ENCODE results near the gene AKAP4. TPM values are rescaled to one million over a fixed set of nuclear protein-coding genes. Genes with fewer than 3 reads are reported as not detected.

Gene AKAP4
- total RNA-seq, 1 donor from 2014 or later, result not detected

GRCh38 chrX:50168241-50168687 lies 32.5 kb downstream of the AKAP4 start:
- Histone ChIP-seq H3K36me3 (ENCODE audit: control insufficient read depth, insufficient read depth, low read length) (no peaks in the 10 kb centered on the region), H3K4me3 (ENCODE audit: low read depth, low read length) (no peak overlapping the region), H3K27me3 (ENCODE audit: control insufficient read depth, insufficient read depth, low read length) (no peaks in the 10 kb centered on the region)
- no peak for TF ChIP-seq CTCF (IDR thresholded peaks at IDR 0.05; ENCODE audit: insufficient read depth, low read length, poor library complexity, severe bottlenecking)
- no peak for DNase-seq (ENCODE audit: low read depth)

- H3K4me3 ChIP-seq (ENCODE audit: low read depth, low read length), result no peak overlapping the region
- no peaks in the 10 kb centered on the region for H3K36me3 ChIP-seq (ENCODE audit: control insufficient read depth, insufficient read depth, low read length)
- no peak for TF ChIP-seq CTCF (IDR thresholded peaks at IDR 0.05; ENCODE audit: insufficient read depth, low read length, poor library complexity, severe bottlenecking)
- H3K27me3 ChIP-seq (ENCODE audit: control insufficient read depth, insufficient read depth, low read length), result no peaks in the 10 kb centered on the region
- DNase-seq (ENCODE audit: low read depth), result no peak
Measured at GRCh38 chrX:50167366-50167765, 33.4 kb downstream of the AKAP4 start.

GRCh38 chrX:50165727-50166126 lies 35.1 kb downstream of the AKAP4 start:
- TF ChIP-seq CTCF (IDR thresholded peaks at IDR 0.05; ENCODE audit: insufficient read depth, low read length, poor library complexity, severe bottlenecking), result no peak
- DNase-seq (ENCODE audit: low read depth), result no peak

GRCh38 chrX:50161127-50161526 lies 39.7 kb downstream of the AKAP4 start:
- Histone ChIP-seq H3K36me3 (ENCODE audit: control insufficient read depth, insufficient read depth, low read length) (no peaks in the 10 kb centered on the region), H3K27me3 (ENCODE audit: control insufficient read depth, insufficient read depth, low read length) (no peaks in the 10 kb centered on the region), H3K4me3 (ENCODE audit: low read depth, low read length) (no peak overlapping the region)
- no peak for TF ChIP-seq CTCF (IDR thresholded peaks at IDR 0.05; ENCODE audit: insufficient read depth, low read length, poor library complexity, severe bottlenecking)
- DNase-seq (ENCODE audit: low read depth), result no peak

More at GRCh38 chrX:50165727-50166126, 35.1 kb downstream of the AKAP4 start:
- Histone ChIP-seq H3K4me3 (ENCODE audit: low read depth, low read length) (no peak overlapping the region), H3K27me3 (ENCODE audit: control insufficient read depth, insufficient read depth, low read length) (no peaks in the 10 kb centered on the region), H3K36me3 (ENCODE audit: control insufficient read depth, insufficient read depth, low read length) (no peaks in the 10 kb centered on the region)

- H3K36me3 ChIP-seq (ENCODE audit: control insufficient read depth, insufficient read depth, low read length), result no peaks in the 10 kb centered on the region
- no peak for DNase-seq (ENCODE audit: low read depth)
- TF ChIP-seq CTCF (IDR thresholded peaks at IDR 0.05; ENCODE audit: insufficient read depth, low read length, poor library complexity, severe bottlenecking), result no peak
- H3K4me3 ChIP-seq (ENCODE audit: low read depth, low read length), result no peak overlapping the region
- H3K27me3 ChIP-seq (ENCODE audit: control insufficient read depth, insufficient read depth, low read length), result no peaks in the 10 kb centered on the region
Measured at GRCh38 chrX:50158593-50158992, 42.2 kb downstream of the AKAP4 start.

DNA sequence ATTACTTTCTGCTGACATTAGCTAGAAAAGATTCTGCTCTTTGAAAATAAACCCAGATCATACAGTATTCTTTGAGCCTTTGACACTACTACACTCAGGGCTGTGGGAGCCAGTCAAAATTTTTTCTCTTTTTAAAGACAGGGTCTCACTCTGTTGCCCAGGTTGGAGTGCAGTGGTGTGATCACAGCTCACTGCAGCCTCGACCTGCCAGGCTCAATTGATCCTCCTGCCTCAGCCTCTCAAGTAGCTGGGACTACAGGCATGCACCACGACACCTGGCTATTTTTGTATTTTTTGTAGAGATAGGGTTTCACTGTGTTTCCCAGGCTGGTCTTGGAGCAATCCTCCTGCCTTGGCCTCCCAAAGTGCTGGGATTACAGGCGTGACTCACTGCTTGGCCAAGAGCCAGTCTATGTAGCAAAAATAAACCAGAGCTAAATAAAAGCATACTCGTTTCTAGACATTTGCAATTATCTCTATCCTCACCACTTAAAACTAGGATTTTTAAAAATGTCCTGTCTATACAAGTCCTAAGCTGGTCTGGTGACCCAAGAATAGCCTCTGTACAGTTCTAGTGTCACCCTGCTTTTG lies 43.2 kb downstream of the AKAP4 start:
- no peak overlapping the region for H3K4me3 ChIP-seq (ENCODE audit: low read depth, low read length)
- TF ChIP-seq CTCF (IDR thresholded peaks at IDR 0.05; ENCODE audit: insufficient read depth, low read length, poor library complexity, severe bottlenecking), result no peak
- no peaks in the 10 kb centered on the region for H3K36me3 ChIP-seq (ENCODE audit: control insufficient read depth, insufficient read depth, low read length)
- no peaks in the 10 kb centered on the region for H3K27me3 ChIP-seq (ENCODE audit: control insufficient read depth, insufficient read depth, low read length)
- DNase-seq (ENCODE audit: low read depth), result no peak
